HG02759 (cell line): Measurements from ENCODE around the gene AUTS2.

ENCODE experiments used
- ATAC-seq: cut with Tn5 transposase; IDR thresholded peaks from one replicate; pipeline ENCODE4 v1.9.1; 2021; ENCODE audit warnings: mild to moderate bottlenecking, moderate library complexity; ENCODE audit not compliant: unreplicated experiment

AUTS2 gene

DNA sequence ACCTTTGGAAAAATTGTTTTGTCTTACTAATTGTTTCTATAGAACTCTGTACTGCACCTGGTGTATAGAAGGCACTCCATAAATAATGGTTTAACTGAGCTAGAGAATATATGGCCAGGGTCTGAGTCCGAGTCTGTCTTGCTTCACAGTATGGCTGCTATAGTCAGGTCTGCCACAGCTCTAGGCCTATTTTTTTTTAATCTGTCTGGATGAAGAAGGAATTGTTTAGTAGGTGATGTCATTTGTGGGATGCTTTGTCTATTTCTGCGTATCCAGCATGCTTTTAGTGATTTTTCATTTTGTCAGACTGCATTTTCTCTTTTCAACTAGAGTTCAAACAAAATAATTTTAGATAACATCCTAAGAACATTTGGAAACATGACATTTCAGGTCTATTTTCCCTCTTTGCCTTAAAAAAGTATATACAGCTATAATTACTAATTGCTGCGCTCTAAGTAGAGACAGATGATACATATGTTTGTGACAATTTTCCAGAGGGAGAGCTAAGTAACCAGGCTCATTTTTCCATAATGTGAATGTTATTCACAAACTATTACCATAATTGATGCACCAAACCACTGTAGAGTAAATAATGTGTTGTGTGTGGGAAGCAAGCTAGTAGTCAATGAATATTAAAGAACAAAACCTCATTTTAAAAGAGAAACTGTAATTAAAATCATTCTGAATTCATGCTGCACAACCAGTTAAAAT is 361.7 kb downstream of the AUTS2 start:
- ATAC-seq, result no peak

DNA sequence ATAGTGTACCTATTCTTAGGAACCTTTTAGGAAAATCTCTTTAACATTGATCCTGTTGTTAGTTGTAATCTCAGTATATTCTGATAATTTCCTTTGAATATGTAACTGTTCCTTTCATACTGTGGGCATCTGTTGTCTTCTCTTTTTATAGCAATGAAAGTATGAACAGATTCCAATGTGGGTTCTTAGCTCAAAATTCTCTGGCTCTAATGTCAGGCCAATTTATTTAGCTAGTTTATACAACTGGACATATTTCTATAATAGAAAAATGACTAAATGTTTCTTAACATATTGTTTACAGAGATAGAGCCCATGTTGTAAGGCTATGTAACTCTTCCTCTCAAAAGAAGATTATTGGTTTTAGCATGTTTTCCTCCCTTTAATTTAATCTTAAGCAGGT is 363.2 kb downstream of the AUTS2 start:
- no peak for ATAC-seq

DNA sequence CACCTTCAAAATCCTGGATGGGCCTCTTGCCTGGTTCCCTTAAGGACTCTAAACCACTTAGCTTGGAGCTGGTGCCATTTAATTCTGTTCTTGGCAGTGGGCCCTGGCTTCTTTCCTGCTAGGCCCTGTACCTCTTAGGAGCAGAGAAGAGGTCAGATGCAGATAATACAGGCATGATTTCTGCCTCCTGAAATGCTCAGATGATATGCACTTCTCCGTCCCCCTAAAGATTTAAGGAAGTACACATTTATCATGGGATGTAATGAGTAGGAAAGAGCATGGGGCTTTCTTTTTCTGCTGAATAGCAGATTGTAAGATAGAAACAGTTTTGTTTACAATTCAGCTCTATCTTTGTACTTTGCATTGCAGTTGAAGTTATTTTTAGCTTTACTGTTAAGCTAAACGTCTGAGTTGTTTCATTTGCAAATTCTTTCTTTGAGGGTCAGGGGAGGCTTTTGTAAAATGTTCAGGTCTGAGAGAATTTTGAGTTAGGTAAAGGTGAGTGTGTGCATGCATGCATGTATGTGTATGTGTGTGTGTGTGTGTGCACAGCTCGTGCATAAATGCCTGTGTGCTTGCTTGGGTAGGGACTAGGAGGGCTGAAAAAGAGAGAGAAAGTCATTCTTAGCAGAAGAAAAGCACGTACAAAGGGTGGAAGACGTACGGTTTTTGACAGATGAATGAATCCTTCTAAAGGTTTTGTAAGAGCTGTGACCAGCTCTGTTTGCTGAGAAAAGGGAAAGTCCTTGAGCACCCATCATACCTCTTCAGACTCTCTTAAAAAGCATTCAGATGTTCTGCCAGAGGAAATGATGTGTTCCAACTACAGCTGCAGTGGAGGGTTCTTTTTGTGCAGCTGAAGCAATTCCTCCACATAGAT is 364.2 kb downstream of the AUTS2 start:
- ATAC-seq, result peak; percentile 52

DNA sequence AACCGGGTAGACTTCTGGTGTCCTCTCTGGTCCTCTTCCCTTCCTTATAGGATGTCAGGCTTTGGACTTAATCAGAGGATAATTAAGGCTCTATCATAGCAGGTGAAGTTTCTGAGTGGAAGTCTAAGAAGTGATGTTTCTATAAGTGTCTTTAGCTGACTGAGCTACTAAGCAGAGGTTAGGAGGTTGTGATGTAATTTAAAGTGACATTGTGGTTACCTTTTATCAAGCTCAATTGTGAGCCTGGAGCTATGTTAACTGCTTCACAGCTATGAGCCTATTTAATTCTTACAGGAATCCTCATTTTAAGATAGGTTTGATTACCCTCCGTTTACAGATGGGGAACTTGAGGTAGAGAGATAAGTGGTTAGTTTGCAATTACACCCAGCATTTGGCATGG is 365.1 kb downstream of the AUTS2 start:
- no peak for ATAC-seq

DNA sequence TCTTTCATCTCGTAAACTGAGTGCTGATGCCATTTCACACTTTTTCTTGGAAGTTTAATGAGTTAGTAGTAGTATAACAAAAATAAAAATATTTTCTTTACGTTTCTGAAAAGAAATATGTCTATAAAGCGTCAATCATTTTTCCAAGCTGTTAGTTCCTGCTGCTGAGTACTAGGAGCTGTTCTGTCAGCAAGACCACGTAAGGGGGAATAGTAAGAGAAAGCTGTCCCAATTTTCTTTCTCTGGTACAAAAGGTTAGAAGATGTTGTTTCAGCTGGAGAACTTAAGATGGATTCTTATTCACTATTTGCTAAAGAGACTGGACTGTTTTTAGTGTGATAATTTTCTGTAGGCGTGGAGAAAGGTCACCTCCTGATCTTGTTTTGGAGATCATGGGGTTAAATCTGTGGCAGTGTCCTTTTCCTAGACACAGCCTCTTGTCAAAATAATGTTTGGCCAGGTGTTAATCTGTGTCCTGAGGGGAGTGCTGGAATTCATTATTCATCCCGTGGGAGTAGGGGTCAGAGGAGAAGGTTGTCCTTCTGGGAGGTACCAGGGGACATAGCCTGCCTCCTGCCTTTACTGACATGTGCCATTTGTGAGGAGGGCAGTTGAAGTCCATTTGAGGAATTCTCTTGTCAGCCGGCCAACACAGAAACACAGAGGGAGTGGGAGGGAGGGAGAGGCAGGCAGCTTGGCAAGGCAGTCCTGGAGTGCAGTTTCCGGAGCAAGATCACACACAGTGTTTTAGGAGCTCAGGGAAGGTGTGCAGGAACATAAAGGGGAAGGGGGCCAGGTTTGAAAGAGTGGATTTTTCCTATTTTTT is 368.7 kb downstream of the AUTS2 start:
- no peak for ATAC-seq

DNA sequence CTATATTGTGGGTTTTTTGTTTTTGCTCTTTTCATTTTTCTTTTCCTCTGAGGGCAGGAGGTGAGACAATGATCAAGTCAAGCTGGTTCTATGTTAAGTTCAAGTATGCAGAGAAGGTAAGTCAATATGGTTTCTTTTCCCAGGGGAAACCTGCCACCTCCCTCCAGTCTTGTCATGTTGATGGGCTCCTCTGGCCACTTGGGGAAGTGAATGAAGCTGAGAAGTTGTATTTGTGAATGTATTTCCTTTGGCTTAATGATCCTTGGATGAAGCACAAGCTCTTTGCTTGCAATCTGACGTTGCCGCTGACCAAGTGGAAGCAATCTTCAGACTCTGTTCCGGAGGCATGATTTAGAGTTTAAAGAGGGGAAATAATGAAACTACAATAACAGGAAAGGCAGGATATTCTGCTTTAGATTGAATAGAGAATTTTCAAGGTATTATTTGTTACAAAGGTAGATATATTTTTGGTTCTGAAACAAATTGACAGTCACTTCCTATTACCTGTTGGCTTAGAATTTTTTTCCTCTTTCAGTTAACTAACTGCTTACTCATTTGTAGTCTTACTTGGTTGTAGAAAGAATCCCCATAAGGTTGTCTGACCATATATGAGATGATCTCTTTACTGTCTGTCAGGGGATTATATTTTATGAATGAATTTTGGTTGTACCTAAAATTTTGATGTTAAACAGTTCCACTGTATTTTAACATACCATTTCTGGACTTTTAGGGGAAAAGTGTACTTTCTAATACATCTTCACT is 369.6 kb downstream of the AUTS2 start:
- ATAC-seq, result peak; percentile 45

DNA sequence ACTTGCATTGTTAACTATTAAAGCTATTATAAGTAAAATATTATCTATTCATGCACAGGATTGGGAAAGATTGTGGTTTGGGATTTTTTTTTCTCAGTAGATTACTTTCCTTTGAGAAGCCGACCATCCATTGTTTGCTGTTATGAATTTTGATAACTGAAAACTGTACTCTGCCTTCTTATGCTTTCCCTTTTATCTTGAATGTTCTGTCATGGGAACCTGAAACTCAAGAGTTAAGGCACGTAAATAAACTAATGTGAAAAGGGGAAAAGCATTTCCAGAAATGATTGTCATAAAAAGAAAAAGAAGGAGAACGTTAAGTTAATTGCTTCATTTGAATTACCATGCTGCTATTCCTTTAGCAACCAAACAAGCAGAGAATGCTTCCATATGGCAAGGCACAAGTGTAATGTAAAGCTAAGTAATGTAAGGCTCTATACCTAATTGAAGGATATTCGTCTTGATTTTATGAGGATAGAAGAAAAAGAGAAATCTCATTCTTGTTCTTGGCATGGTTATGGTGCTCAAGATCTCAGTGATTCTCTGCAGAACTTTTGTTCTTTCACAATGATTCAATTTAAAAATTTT is 370.8 kb downstream of the AUTS2 start:
- ATAC-seq, result no peak

DNA sequence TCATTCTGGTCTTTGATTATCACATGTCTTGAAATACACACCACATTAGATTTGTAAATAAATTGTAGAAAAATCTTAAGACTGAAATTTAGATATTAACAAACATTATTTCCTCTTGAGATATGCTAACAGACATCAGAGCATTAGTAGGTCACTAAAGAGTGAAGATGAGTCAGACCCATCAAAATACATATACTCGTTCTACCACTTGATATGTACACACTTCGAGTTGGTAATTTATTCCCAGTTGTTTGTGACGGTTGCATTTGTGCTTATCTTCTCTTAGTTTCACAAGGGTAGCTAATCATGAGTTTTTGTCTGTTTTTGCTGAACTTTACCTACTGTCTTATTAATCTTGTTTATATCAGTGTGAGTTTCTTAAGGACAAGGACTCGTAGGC is 383.4 kb downstream of the AUTS2 start:
- ATAC-seq, result no peak

DNA sequence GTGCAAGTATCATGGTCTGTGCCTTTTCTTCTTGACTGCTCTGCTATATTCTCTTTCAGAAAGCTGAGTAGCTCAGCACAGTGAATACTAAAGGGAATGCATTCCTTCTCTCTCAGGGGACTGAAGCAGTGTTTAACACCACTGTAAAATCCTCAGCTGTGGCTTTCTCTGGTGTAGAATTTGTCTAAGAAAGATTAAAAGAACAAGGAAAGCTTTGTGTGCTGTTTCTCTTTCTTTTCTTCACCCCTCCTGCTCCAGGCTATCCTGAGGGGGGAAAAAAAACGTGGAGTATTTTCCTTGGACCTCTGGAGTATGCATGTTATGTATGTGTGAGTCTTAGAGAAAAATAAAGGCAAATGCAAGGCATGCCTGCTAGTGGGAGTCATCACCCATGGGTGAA is 383.9 kb downstream of the AUTS2 start:
- ATAC-seq, result no peak

DNA sequence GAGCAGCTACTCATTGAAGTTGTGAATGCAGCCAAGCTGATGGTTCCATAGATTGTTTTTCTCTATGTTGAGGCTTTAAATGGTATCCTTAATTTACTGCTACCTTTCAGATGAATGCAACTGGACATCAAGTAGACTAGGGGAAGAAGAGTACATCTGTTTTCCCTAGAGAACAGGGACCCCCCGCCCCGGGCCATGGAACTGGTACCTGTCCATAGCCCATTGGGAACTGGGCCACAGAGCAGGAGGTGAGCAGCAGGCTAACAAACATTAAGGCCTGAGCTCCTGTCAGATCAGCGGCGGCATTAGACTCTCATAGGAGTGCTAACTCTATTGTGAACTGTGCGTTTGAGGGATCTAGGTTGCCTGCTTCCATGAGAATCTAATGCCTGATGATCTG is 391.3 kb downstream of the AUTS2 start:
- ATAC-seq, result no peak

DNA sequence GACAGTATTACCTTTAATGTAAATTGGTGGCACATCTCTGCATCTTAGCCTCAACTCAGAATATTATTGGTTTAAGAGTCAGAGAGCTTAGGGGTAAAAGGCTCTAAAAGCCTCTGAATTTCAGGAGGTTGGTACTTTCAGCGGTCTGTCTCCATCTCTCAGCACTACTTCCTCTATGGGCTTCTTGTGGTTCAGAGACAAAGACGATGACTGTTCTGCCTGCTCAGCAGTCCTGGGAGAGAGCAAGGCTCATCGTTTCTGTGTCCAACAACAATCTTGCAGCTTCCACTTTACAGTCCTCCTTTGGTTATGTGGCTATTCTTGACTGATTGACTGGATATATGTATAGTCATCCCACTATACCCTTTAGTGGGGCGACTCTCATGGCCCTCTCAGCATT is 394.7 kb downstream of the AUTS2 start:
- ATAC-seq, result peak; percentile 62

DNA sequence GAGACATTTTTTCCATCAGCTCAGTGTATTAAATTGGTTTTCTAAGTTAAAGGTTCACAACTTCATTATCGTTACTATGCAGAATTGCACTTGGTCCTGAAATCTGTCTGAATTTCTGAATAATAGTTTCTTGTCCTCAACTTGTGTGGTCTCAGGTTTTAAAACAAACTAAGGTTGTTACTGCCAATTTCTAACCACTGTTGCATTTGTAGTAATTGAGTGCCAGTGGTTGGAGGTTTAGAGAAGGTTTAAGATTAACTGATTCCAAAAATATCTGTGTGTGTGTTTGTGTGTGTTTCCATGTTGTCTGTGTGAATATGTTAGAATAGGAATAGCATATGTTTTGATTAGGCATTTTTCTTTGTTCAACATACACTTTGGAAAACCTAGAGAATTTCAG is 395.9 kb downstream of the AUTS2 start:
- ATAC-seq, result no peak

DNA sequence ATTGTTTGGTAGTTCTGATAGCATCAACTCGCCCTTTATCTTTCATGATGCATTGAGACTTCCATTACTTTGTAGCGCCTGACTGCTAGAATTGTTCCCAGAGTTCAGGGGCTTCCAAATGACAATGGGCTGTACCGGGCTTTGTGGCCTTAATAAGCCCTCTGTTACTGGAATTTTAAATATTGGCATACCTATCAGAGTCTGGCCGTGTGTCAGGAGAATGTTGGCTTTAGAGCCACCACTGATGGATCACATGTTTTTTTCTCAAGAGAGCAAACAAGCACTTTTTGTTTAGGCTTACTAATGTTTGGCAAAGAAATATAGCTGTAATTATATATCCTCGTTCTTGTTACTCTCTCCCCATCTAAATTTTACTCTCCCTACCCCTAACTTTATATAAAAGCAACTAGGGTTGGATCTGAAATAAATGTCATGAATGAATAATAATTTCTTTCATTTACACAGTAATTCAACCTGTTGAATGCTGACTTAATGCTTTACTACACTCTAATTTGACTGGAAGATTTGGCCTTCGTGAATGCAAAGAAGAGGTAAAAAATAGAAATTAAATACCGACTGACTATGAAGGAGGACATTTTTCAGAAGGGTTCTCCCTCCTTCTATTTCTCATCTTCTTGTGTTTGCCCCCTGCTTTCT is 396.7 kb downstream of the AUTS2 start:
- ATAC-seq, result no peak

DNA sequence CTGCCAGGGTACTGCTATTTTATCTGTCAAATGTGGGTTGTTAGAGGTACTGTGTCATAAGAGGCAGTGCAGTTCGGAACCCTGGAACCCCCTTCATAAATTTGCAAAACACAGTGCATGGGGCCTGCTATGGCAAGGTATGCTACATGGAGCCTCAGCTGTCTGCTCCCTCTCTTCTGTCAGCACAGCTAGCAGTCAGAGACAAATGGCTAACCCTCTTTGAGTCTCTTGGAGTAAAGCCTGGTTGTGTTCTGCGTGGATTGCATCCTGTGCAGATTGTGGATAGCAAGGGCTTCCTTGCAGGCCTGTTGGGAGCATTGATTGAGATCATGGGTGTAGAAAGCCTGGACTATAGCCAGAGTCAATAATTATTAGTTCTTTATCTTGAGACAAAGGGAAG is 397.8 kb downstream of the AUTS2 start:
- no peak for ATAC-seq

DNA sequence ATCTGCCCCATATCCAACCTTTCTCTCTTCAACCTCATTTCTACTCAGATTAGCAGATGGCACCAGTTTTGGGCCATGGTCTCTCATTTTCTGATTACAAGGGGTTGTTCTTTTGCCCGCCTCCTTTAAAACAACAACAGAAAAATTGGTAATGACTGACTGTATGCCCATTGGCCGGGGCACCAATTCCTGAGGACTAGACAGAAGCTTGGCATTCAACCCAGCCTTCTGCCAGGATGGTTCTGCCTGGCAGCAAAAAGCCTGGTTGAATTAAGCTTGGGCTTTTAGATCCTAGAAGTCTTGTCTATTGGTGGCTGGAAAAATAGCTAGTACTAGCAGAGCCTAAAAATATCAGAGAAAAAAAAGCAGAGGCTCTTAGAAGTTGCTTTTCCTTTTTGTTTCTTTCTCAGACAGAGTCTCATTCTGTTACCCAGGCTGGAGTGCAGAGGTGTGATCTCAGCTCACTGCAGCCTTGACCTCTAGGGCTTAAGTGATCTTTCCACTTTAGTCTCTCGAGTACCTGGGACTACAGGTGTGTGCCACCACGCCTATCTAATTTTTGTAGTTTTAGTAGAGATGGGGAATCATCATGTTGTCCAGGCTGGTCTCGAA is 402.6 kb downstream of the AUTS2 start:
- ATAC-seq, result no peak

DNA sequence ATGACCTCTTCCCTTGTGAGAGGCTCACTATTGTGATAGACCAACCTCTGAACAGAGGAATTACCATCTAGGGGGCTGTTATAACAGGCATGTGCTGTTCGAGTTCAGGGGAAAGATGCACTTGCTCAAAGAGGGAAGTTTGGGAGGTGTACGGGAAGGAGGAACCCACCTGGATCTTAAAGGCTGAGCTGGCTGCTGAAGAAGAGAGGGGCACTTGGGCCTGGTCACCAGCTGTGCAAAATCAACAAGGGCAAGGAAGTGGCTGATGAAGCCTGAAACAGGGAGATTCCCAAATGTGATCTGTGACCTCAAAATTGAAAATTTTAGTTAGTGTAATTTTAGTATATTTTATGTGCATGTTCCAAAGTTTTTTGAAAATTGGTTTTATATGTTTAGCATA is 407.2 kb downstream of the AUTS2 start:
- no peak for ATAC-seq

DNA sequence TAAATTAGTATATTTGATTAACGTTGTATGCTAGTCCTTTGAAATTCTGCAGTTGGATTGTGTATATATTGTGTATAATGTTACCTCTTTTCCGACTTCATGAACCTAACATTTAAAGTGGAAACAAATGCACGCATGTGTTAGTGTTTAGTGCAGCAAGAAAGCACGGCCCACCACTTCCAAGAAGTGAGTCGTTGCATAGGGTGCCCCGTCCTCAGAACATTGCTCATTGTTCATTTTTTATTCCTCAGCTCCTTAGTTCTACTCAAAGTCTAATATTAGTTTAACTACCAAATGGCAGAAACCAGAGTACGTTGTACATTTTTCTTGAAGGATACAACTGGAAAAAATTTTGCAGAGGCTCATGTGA is 407.6 kb downstream of the AUTS2 start:
- no peak for ATAC-seq

DNA sequence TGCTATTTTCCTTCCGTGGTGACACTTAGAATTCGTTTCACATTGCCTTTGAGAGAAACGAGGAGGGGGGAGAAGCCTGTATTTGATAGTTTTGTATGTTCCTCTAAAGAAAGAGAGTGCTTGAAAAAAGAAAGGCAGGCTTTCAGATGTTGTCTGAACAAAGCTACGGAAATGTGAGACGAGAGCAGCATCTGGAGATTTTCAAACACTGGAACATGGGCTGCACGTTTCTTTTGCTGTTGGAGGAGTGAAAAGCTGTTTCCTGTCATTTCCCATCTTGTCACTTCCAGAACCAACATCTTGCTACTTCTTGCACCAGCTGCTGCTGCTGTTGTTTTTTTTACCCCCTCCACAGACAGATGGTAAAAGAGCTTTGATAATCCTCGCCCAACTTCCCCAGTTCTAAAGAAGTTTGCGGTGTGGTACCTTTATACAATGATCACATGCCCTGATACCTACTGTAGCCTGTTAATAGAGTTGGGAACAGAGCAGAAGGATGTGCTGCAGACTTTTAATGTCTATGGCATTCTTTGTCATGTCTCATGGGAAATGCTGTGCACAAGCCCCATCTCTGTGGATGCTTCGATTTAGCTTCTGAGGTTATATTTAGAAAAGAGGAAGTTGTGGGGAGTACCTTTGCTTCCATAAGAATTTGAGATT is 408.1 kb downstream of the AUTS2 start:
- peak; percentile 55 for ATAC-seq

DNA sequence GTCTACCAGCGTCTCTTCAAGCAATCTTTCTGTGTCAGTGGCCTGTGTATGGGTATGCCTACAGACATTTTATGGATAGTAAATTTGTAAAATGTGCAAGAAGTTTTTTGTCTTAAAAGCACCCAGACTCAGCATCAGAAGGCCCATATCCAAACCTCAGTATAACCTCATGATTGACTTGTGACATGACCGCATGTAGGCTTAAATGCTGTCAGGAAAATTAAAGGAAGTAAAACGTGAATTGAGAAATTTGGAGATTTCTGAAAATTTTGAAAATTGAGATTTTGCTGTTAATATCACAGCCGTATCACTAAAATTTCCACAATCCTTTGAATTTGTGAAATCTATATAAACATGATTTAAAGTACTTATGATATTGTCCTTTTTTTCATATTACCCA is 410.2 kb downstream of the AUTS2 start:
- ATAC-seq, result no peak
